T-helper 2 cell treated with Interferon-gamma antibody and Interleukin-4, amounts not matched to agents 5 μg/mL and 100 μg/mL, for 36 hours (primary cell): Measurements from ENCODE around the gene STOM.
"Not testable (repeated sequence)": the region's sequence is repeated elsewhere in the genome, so short reads cannot be mapped to it uniquely, and the experiment has no call there.

ENCODE experiments used
- DNase-seq: peaks from one replicate; pipeline ENCODE4 v3.0.0; 2021; ENCODE audit warnings: low spot score
- H3K27ac Mint-ChIP-seq: one replicate; pipeline ENCODE4 v1.8.0; 2021; ENCODE audit warnings: mild to moderate bottlenecking, mixed read lengths
- H3K27me3 Mint-ChIP-seq: one replicate; pipeline ENCODE4 v1.8.0; 2021; ENCODE audit warnings: low read depth, mixed read lengths
- H3K36me3 Mint-ChIP-seq: one replicate; pipeline ENCODE4 v1.8.0; 2021; ENCODE audit warnings: low read depth, mixed read lengths
- H3K4me1 Mint-ChIP-seq: one replicate; pipeline ENCODE4 v1.8.0; 2021; ENCODE audit warnings: low read depth, mixed read lengths
- H3K4me3 Mint-ChIP-seq: one replicate; pipeline ENCODE4 v1.8.0; 2022; ENCODE audit warnings: mild to moderate bottlenecking, moderate library complexity, mixed read lengths
- H3K9me3 Mint-ChIP-seq: one replicate; pipeline ENCODE4 v1.8.0; 2021; ENCODE audit warnings: mixed read lengths

STOM gene, protein sequence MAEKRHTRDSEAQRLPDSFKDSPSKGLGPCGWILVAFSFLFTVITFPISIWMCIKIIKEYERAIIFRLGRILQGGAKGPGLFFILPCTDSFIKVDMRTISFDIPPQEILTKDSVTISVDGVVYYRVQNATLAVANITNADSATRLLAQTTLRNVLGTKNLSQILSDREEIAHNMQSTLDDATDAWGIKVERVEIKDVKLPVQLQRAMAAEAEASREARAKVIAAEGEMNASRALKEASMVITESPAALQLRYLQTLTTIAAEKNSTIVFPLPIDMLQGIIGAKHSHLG

GRCh38 chr9:121369595-121370265, at the start of gene STOM:
STOM (minus strand) TSS chr9:121370250; CDS start chr9:121370187, 63 bp downstream.
- DNase-seq: no peak
- Mint-ChIP-seq H3K4me1 (peaks cover 44% of the 10 kb centered on the region), H3K27me3 (no peaks in the 10 kb centered on the region), H3K4me3 (peak within 1 kb of the TSS; percentile 88), H3K27ac (peak within 1 kb of the TSS; percentile 97), H3K36me3 (peaks cover 9% of the 10 kb centered on the region), H3K9me3 (peaks cover 5% of the 10 kb centered on the region)

- peaks cover 13% of the 10 kb centered on the region for H3K27me3 Mint-ChIP-seq
- H3K4me3 Mint-ChIP-seq: no peak overlapping the region
- H3K27ac Mint-ChIP-seq: no peak overlapping the region
- no peak for DNase-seq
- H3K4me1 Mint-ChIP-seq: no peaks in the 10 kb centered on the region
- no peaks in the 10 kb centered on the region for H3K9me3 Mint-ChIP-seq
- no peaks in the 10 kb centered on the region for H3K36me3 Mint-ChIP-seq
Observed at GRCh38 chr9:121411993-121412392, 41.9 kb upstream of the STOM start.

DNA sequence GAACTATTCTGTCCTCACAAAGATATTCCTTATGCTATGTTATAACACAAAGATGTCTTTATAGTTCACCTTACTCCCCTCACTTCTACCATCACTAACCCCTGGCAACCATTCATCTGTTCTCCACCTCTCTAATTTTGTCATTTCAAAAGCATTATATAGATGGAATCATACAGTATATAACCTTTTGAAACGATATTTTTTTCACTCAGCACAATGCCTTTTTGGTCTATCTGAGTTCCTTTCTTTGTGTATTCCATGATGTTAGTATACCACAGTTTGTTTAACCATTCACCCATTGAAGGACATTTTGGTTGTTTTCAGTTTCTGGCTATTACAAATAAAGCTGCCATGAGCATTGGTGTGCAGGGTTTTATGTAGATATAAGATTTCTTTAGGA, 35.8 kb upstream of the STOM start:
- no peak overlapping the region for H3K27ac Mint-ChIP-seq
- no peaks in the 10 kb centered on the region for H3K36me3 Mint-ChIP-seq
- peaks cover 25% of the 10 kb centered on the region for H3K27me3 Mint-ChIP-seq

GRCh38 chr9:121404906-121405305, 34.9 kb upstream of the STOM start:
- Mint-ChIP-seq H3K4me1 (no peaks in the 10 kb centered on the region), H3K4me3 (no peak overlapping the region), H3K36me3 (no peaks in the 10 kb centered on the region), H3K9me3 (peaks cover 4% of the 10 kb centered on the region), H3K27ac (no peak overlapping the region), H3K27me3 (peaks cover 24% of the 10 kb centered on the region)
- no peak for DNase-seq

More for the DNA sequence above, 35.8 kb upstream of the STOM start:
- H3K4me1 Mint-ChIP-seq: no peaks in the 10 kb centered on the region
- peaks cover 4% of the 10 kb centered on the region for H3K9me3 Mint-ChIP-seq
- no peak for DNase-seq
- H3K4me3 Mint-ChIP-seq: no peak overlapping the region

GRCh38 chr9:121399883-121400607, 30.0 kb upstream of the STOM start:
- peaks cover 2% of the 10 kb centered on the region for H3K4me1 Mint-ChIP-seq
- H3K4me3 Mint-ChIP-seq: no peak overlapping the region
- peaks cover 21% of the 10 kb centered on the region for H3K27me3 Mint-ChIP-seq
- peaks cover 2% of the 10 kb centered on the region for H3K36me3 Mint-ChIP-seq
- no peaks in the 10 kb centered on the region for H3K9me3 Mint-ChIP-seq
- no peak for DNase-seq
- no peak overlapping the region for H3K27ac Mint-ChIP-seq

DNA sequence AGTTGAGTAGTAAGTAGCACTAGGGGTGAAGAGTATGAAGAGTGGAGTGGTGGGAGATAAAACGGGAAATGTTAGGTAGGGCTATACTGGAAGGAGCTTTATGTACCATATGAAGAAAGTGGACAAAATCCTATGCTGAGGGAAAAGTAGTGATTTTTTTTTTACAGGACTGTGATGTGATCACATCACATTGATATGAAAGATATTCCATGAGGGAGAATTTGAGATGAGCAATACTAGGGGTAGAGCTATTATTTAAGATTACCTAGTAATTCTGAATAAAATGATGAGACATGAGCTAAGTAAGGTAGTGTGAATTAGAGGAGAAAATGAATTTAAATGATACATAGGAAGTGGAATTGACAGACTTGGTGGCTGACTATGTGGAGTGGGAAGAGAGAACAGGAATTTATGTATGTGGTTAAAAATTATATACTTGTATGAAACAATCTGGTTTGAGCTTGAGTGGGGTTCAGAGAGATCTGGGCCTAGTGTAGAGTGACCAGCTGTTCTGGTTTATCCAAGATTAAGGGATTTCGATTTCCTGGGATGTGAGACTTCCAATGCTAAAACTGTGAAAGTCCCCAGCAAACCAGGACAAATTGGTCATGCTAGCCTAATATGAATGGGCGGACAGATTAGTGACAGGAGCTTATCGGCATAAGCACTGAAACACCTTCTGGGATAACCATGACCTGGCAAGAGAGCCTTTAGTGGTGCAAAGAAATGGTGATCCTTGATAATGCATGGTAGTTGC, 29.3 kb upstream of the STOM start:
- peaks cover 3% of the 10 kb centered on the region for H3K4me1 Mint-ChIP-seq
- no peak for DNase-seq
- H3K4me3 Mint-ChIP-seq: no peak overlapping the region
- H3K9me3 Mint-ChIP-seq: no peaks in the 10 kb centered on the region
- H3K27me3 Mint-ChIP-seq: peaks cover 21% of the 10 kb centered on the region
- peaks cover 2% of the 10 kb centered on the region for H3K36me3 Mint-ChIP-seq
- no peak overlapping the region for H3K27ac Mint-ChIP-seq

- no peaks in the 10 kb centered on the region for H3K9me3 Mint-ChIP-seq
- H3K27ac Mint-ChIP-seq: no peak overlapping the region
- peaks cover 9% of the 10 kb centered on the region for H3K4me1 Mint-ChIP-seq
- H3K36me3 Mint-ChIP-seq: peaks cover 2% of the 10 kb centered on the region
- peaks cover 21% of the 10 kb centered on the region for H3K27me3 Mint-ChIP-seq
- DNase-seq: no peak
- H3K4me3 Mint-ChIP-seq: no peak overlapping the region
Observed at GRCh38 chr9:121398374-121398773, 28.3 kb upstream of the STOM start.

- not testable (repeated sequence) for H3K9me3 Mint-ChIP-seq, H3K27ac Mint-ChIP-seq, H3K36me3 Mint-ChIP-seq, H3K4me3 Mint-ChIP-seq, DNase-seq
- peaks cover 14% of the 10 kb centered on the region for H3K4me1 Mint-ChIP-seq
- peaks cover 13% of the 10 kb centered on the region for H3K27me3 Mint-ChIP-seq
Observed at GRCh38 chr9:121397277-121397676, 27.2 kb upstream of the STOM start.

- peaks cover 2% of the 10 kb centered on the region for H3K36me3 Mint-ChIP-seq
- H3K4me1 Mint-ChIP-seq: peaks cover 14% of the 10 kb centered on the region
- DNase-seq: no peak
- no peaks in the 10 kb centered on the region for H3K9me3 Mint-ChIP-seq
- peaks cover 7% of the 10 kb centered on the region for H3K27me3 Mint-ChIP-seq
- H3K27ac Mint-ChIP-seq: no peak overlapping the region
- no peak overlapping the region for H3K4me3 Mint-ChIP-seq
Observed at GRCh38 chr9:121395558-121395957, 25.5 kb upstream of the STOM start.

DNA sequence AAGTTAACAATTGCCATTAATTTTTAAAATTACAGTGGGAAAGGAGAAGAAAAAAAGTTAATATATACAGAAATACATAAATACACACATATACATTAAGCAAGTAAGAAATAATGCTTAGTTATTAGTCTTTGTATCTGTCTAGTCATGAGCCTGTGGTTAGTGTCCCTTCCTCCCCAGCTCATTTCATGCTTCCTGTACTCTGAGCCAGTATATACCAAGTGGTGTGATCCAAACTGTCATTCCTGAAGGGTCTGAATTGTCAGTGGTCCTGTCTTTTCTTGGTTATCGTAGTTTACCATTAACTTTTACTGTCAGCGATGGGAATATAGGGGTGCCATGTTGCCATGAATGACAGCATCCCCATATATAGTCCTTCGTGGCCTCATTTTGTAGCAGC, 24.2 kb upstream of the STOM start:
- H3K9me3 Mint-ChIP-seq: no peaks in the 10 kb centered on the region
- H3K27ac Mint-ChIP-seq: no peak overlapping the region
- H3K36me3 Mint-ChIP-seq: peaks cover 2% of the 10 kb centered on the region
- peaks cover 14% of the 10 kb centered on the region for H3K4me1 Mint-ChIP-seq
- H3K4me3 Mint-ChIP-seq: no peak overlapping the region
- DNase-seq: no peak
- peaks cover 7% of the 10 kb centered on the region for H3K27me3 Mint-ChIP-seq

- H3K9me3 Mint-ChIP-seq: no peaks in the 10 kb centered on the region
- peaks cover 2% of the 10 kb centered on the region for H3K36me3 Mint-ChIP-seq
- peak overlapping the region; percentile 3 for H3K4me3 Mint-ChIP-seq
- peaks cover 7% of the 10 kb centered on the region for H3K27me3 Mint-ChIP-seq
- DNase-seq: no peak
- H3K4me1 Mint-ChIP-seq: peaks cover 14% of the 10 kb centered on the region
- H3K27ac Mint-ChIP-seq: no peak overlapping the region
Observed at GRCh38 chr9:121393318-121393717, 23.3 kb upstream of the STOM start.

GRCh38 chr9:121390372-121390771, 20.3 kb upstream of the STOM start:
- H3K36me3 Mint-ChIP-seq: no peaks in the 10 kb centered on the region
- H3K9me3 Mint-ChIP-seq: no peaks in the 10 kb centered on the region
- DNase-seq: no peak
- no peak overlapping the region for H3K4me3 Mint-ChIP-seq
- H3K4me1 Mint-ChIP-seq: peaks cover 12% of the 10 kb centered on the region
- peaks cover 5% of the 10 kb centered on the region for H3K27me3 Mint-ChIP-seq
- no peak overlapping the region for H3K27ac Mint-ChIP-seq

GRCh38 chr9:121388140-121388905, 18.3 kb upstream of the STOM start:
- Mint-ChIP-seq H3K4me1 (peaks cover 4% of the 10 kb centered on the region), H3K27me3 (peaks cover 14% of the 10 kb centered on the region), H3K36me3 (no peaks in the 10 kb centered on the region), H3K9me3 (no peaks in the 10 kb centered on the region), H3K27ac (no peak overlapping the region), H3K4me3 (no peak overlapping the region)
- no peak for DNase-seq
